HG03159 (cell line): ENCODE data around the gene KLHL42.
"Not testable (repeated sequence)": the region's sequence is repeated elsewhere in the genome, so short reads cannot be mapped to it uniquely, and the experiment has no call there.

Experiments used
- ATAC-seq: cut with Tn5 transposase; IDR thresholded peaks from one replicate; pipeline ENCODE4 v1.9.1; 2021; ENCODE audit warnings: mild to moderate bottlenecking, moderate library complexity; ENCODE audit not compliant: unreplicated experiment

KLHL42 gene

GRCh38 chr12:27814851-27815591, 35.0 kb downstream of the KLHL42 start:
- no peak for ATAC-seq

GRCh38 chr12:27817766-27818165, 37.7 kb downstream of the KLHL42 start:
- ATAC-seq: no peak

- no peak for ATAC-seq
These were observed 38.4 kb downstream of the KLHL42 start for GRCh38 chr12:27818401-27818918.

- ATAC-seq: no peak
These were observed 40.5 kb downstream of the KLHL42 start for GRCh38 chr12:27820564-27820963.

- ATAC-seq: no peak
These were observed 41.4 kb downstream of the KLHL42 start for GRCh38 chr12:27821259-27821973.

- peak; percentile 76 for ATAC-seq
These were observed 42.2 kb downstream of the KLHL42 start for GRCh38 chr12:27822076-27822712.

- ATAC-seq: no peak
These were observed 43.0 kb downstream of the KLHL42 start for GRCh38 chr12:27823038-27823437.

GRCh38 chr12:27824126-27824842, 44.3 kb downstream of the KLHL42 start:
- ATAC-seq: peak; percentile 59

- ATAC-seq: no peak
These were observed 46.0 kb downstream of the KLHL42 start for GRCh38 chr12:27826076-27826475.

GRCh38 chr12:27828196-27828595, 48.2 kb downstream of the KLHL42 start:
- no peak for ATAC-seq

- no peak for ATAC-seq
These were observed 58.6 kb downstream of the KLHL42 start for GRCh38 chr12:27838543-27839185.

GRCh38 chr12:27840229-27840999, 60.4 kb downstream of the KLHL42 start:
- ATAC-seq: no peak

GRCh38 chr12:27841392-27841882, 61.4 kb downstream of the KLHL42 start:
- ATAC-seq: no peak

- ATAC-seq: no peak
These were observed 63.7 kb downstream of the KLHL42 start for GRCh38 chr12:27843714-27844245.

- no peak for ATAC-seq
These were observed 64.5 kb downstream of the KLHL42 start for GRCh38 chr12:27844366-27845090.

GRCh38 chr12:27845187-27845586, 65.2 kb downstream of the KLHL42 start:
- no peak for ATAC-seq

- ATAC-seq: not testable (repeated sequence)
These were observed 65.7 kb downstream of the KLHL42 start for GRCh38 chr12:27845706-27846105.

GRCh38 chr12:27847293-27847692, 67.3 kb downstream of the KLHL42 start:
- ATAC-seq: not testable (repeated sequence)

GRCh38 chr12:27851311-27851710, 71.3 kb downstream of the KLHL42 start:
- no peak for ATAC-seq
